GM23338 (cell line): ENCODE data around the gene LUC7L2. TPM values are rescaled to one million over a fixed set of nuclear protein-coding genes. Genes with fewer than 3 reads are reported as not detected.

Experiments used
- ATAC-seq: fragments of 200-7000 bp; cut with Tn5 transposase; 3 replicates; pipeline ENCODE4 v1.9.1; 2020
- DNase-seq: peaks from one replicate; pipeline ENCODE4 v3.0.0-alpha.2; 2015; ENCODE audit warnings: low spot score
- H2AFZ ChIP-seq: fragments of 200-600 bp; sonication (generic); 2 replicates; pipeline ENCODE4 v1.8.0; 2016; ENCODE audit warnings: antibody characterized with exemption, mild to moderate bottlenecking, moderate library complexity
- H3F3A ChIP-seq: fragments of 200-600 bp; sonication (generic); replicated peaks from 2 replicates; pipeline ENCODE4 v1.8.0; 2017; ENCODE audit warnings: antibody characterized with exemption, mixed run types, low read depth
- H3K27ac ChIP-seq: fragments of 200-600 bp; sonication (generic); 2 replicates; pipeline ENCODE4 v1.6.1; 2016; ENCODE audit warnings: low read depth
- H3K27me3 ChIP-seq: fragments of 200-600 bp; sonication (generic); 2 replicates; pipeline ENCODE4 v1.8.0; 2016; ENCODE audit warnings: mild to moderate bottlenecking, mixed run types, moderate library complexity; ENCODE audit not compliant: insufficient read depth
- H3K36me3 ChIP-seq: fragments of 200-600 bp; sonication (generic); 2 replicates; pipeline ENCODE4 v1.8.0; 2016; ENCODE audit warnings: mild to moderate bottlenecking; ENCODE audit not compliant: insufficient read depth
- H3K4me1 ChIP-seq: fragments of 200-600 bp; sonication (generic); 2 replicates; pipeline ENCODE4 v1.8.0; 2016; ENCODE audit warnings: mild to moderate bottlenecking, moderate library complexity; ENCODE audit not compliant: insufficient read depth
- H3K4me2 ChIP-seq: fragments of 200-600 bp; sonication (generic); 2 replicates; pipeline ENCODE4 v1.7.1; 2017; ENCODE audit warnings: mixed run types
- H3K4me3 ChIP-seq: fragments of 200-600 bp; sonication (generic); 2 replicates; pipeline ENCODE4 v1.6.1; 2016; ENCODE audit warnings: mixed run types
- H3K79me2 ChIP-seq: fragments of 200-600 bp; sonication (generic); replicated peaks from 2 replicates; pipeline ENCODE4 v1.8.0; 2017; ENCODE audit warnings: mild to moderate bottlenecking; ENCODE audit not compliant: insufficient read depth
- H3K9me2 ChIP-seq: fragments of 200-600 bp; sonication (generic); 2 replicates; pipeline ENCODE4 v1.8.0; 2017; ENCODE audit not compliant: insufficient read depth
- H4K20me1 ChIP-seq: fragments of 200-600 bp; sonication (generic); replicated peaks from 2 replicates; pipeline ENCODE4 v1.8.0; 2017; ENCODE audit warnings: mild to moderate bottlenecking; ENCODE audit not compliant: insufficient read depth
- H3K27ac Mint-ChIP-seq: 2 replicates; pipeline ENCODE4 v1.8.0; 2020; ENCODE audit warnings: inconsistent platforms, mild to moderate bottlenecking, moderate library complexity, mixed read lengths
- H3K27me3 Mint-ChIP-seq: 3 replicates; pipeline ENCODE4 v1.8.0; 2022; ENCODE audit warnings: low read depth, mild to moderate bottlenecking, moderate library complexity, mixed read lengths, inconsistent platforms; ENCODE audit not compliant: insufficient read depth, poor library complexity
- H3K36me3 Mint-ChIP-seq: 3 replicates; pipeline ENCODE4 v1.8.0; 2021; ENCODE audit warnings: low read depth, mild to moderate bottlenecking, inconsistent platforms, moderate library complexity, mixed read lengths
- H3K4me1 Mint-ChIP-seq: 3 replicates; pipeline ENCODE4 v1.8.0; 2020; ENCODE audit warnings: mild to moderate bottlenecking, inconsistent platforms, mixed read lengths
- H3K4me3 Mint-ChIP-seq: 3 replicates; pipeline ENCODE4 v1.8.0; 2021; ENCODE audit warnings: moderate library complexity, mild to moderate bottlenecking, inconsistent platforms, mixed read lengths
- H3K9me3 Mint-ChIP-seq: 3 replicates; pipeline ENCODE4 v1.8.0; 2020; ENCODE audit warnings: moderate library complexity, mild to moderate bottlenecking, inconsistent platforms, mixed read lengths
- CREB1 ChIP-seq: fragments of 250-450 bp; sonication (Bioruptor Pico); IDR thresholded peaks from 2 replicates; pipeline ENCODE4 v1.5.0; 2020; ENCODE audit warnings: low read depth, mild to moderate bottlenecking, moderate library complexity
- EZH2 ChIP-seq: fragments of 200-600 bp; sonication (generic); IDR thresholded peaks from one replicate; pipeline ENCODE4 v1.8.0; 2017; ENCODE audit warnings: antibody characterized with exemption, mild to moderate bottlenecking, low read depth; ENCODE audit not compliant: unreplicated experiment
- EZH2phosphoT487 ChIP-seq: fragments of 200-600 bp; sonication (generic); IDR thresholded peaks from one replicate; pipeline ENCODE4 v1.8.1; 2018; ENCODE audit warnings: antibody characterized with exemption; ENCODE audit not compliant: unreplicated experiment
- JUNB ChIP-seq: IDR thresholded peaks from one replicate; pipeline ENCODE4 v1.6.1; 2016; ENCODE audit warnings: antibody characterized with exemption; ENCODE audit not compliant: unreplicated experiment
- NANOG ChIP-seq: IDR thresholded peaks from 2 replicates; pipeline ENCODE4 v1.6.1; 2016; ENCODE audit warnings: antibody characterized with exemption, borderline replicate concordance
- POLR2AphosphoS5 ChIP-seq: IDR thresholded peaks from 2 replicates; pipeline ENCODE4 v1.6.1; 2016; ENCODE audit warnings: antibody characterized with exemption, low read depth
- STAT1 ChIP-seq: IDR thresholded peaks from one replicate; pipeline ENCODE4 v1.6.1; 2016; ENCODE audit warnings: antibody characterized with exemption; ENCODE audit not compliant: unreplicated experiment
- ZNF114 ChIP-seq: fragments of 250-450 bp; sonication (Bioruptor Pico); IDR thresholded peaks from 2 replicates; pipeline ENCODE4 v1.5.0; 2020; ENCODE audit warnings: mild to moderate bottlenecking, moderate library complexity
- ZNF331 ChIP-seq: fragments of 250-450 bp; sonication (Bioruptor Pico); IDR thresholded peaks from 2 replicates; pipeline ENCODE4 v1.5.0; 2020; ENCODE audit warnings: low read depth, mild to moderate bottlenecking, moderate library complexity
- polyA plus RNA-seq: library from polyadenylated mRNA; unstranded; fragments of >200 nt; fragmentation: Nextera tagmentation; extraction: Ambion mirVana; gene quantifications from 2 replicates; pipeline ENCODE4 v1.2.1, GENCODE V29; 2016
- total RNA-seq: library from RNA; depleted of rRNA; stranded (reverse); fragments of >200 nt; shearing (Covaris generic); gene quantifications from 2 replicates; pipeline ENCODE4 v1.2.3, GENCODE V29; 2014
- TF ChIP-seq, protein P1 (sequence below): fragments of 250-450 bp; sonication (Bioruptor Pico); IDR thresholded peaks from 2 replicates; pipeline ENCODE4 v1.5.0; 2020; ENCODE audit warnings: mild to moderate bottlenecking, moderate library complexity
- TF ChIP-seq, protein P2 (sequence below), 2 experiments: fragments of 200-600 bp in 1 of 2; sonication (generic) in 1 of 2; conservative IDR thresholded peaks; 2 replicates each; pipeline versions ENCODE4 v1.5.1 to v1.6.1; 2016 to 2017; ENCODE audit warnings: antibody characterized with exemption in 2 of 2, low read depth in 2 of 2, mild to moderate bottlenecking in 2 of 2, moderate library complexity in 1 of 2
- TF ChIP-seq, protein P3 (sequence below): IDR thresholded peaks from one replicate; pipeline ENCODE4 v1.6.1; 2018; ENCODE audit warnings: antibody characterized with exemption; ENCODE audit not compliant: unreplicated experiment
- TF ChIP-seq, protein P4 (sequence below): IDR thresholded peaks from 2 replicates; pipeline ENCODE4 v1.6.1; 2016; ENCODE audit warnings: antibody characterized with exemption

The LUC7L2 gene
- total and polyA plus RNA-seq, 2 experiments from 2014 or later, result 40.3 to 57.3 TPM

DNA sequence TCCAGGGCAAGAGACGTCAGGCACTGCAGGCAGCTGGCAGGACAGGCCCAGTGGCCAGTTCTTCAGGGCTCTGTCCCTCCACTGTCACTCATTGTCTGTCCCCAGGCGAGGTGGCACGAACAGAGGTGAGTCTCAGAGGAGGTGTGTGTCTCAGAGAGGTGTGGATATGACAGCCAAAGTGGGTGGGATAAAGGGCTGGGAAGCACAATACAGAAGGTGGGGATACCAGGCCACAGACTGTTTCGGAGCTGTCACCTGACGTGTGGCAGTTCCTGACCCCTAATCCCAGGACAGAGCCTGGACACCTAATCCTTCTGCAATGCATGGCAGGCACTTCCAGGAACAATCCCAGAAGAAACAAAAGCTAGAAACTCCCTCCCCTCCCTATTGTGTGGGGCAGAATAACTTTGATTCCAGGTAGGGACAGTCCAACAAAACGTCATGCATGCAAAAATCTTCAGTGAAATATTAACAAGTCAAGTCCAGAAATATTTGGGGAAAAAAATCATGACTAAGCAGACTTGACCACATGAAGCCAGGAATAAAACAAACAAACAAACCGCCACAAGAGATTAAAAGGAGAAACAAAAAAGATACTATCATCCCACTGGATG lies 112.2 kb downstream of the LUC7L2 start:
- no peak for TF ChIP-seq POLR2AphosphoS5
- TF ChIP-seq ZNF331 (CRISPR knock-in tag), result no peak
- TF ChIP-seq, protein P1, sequence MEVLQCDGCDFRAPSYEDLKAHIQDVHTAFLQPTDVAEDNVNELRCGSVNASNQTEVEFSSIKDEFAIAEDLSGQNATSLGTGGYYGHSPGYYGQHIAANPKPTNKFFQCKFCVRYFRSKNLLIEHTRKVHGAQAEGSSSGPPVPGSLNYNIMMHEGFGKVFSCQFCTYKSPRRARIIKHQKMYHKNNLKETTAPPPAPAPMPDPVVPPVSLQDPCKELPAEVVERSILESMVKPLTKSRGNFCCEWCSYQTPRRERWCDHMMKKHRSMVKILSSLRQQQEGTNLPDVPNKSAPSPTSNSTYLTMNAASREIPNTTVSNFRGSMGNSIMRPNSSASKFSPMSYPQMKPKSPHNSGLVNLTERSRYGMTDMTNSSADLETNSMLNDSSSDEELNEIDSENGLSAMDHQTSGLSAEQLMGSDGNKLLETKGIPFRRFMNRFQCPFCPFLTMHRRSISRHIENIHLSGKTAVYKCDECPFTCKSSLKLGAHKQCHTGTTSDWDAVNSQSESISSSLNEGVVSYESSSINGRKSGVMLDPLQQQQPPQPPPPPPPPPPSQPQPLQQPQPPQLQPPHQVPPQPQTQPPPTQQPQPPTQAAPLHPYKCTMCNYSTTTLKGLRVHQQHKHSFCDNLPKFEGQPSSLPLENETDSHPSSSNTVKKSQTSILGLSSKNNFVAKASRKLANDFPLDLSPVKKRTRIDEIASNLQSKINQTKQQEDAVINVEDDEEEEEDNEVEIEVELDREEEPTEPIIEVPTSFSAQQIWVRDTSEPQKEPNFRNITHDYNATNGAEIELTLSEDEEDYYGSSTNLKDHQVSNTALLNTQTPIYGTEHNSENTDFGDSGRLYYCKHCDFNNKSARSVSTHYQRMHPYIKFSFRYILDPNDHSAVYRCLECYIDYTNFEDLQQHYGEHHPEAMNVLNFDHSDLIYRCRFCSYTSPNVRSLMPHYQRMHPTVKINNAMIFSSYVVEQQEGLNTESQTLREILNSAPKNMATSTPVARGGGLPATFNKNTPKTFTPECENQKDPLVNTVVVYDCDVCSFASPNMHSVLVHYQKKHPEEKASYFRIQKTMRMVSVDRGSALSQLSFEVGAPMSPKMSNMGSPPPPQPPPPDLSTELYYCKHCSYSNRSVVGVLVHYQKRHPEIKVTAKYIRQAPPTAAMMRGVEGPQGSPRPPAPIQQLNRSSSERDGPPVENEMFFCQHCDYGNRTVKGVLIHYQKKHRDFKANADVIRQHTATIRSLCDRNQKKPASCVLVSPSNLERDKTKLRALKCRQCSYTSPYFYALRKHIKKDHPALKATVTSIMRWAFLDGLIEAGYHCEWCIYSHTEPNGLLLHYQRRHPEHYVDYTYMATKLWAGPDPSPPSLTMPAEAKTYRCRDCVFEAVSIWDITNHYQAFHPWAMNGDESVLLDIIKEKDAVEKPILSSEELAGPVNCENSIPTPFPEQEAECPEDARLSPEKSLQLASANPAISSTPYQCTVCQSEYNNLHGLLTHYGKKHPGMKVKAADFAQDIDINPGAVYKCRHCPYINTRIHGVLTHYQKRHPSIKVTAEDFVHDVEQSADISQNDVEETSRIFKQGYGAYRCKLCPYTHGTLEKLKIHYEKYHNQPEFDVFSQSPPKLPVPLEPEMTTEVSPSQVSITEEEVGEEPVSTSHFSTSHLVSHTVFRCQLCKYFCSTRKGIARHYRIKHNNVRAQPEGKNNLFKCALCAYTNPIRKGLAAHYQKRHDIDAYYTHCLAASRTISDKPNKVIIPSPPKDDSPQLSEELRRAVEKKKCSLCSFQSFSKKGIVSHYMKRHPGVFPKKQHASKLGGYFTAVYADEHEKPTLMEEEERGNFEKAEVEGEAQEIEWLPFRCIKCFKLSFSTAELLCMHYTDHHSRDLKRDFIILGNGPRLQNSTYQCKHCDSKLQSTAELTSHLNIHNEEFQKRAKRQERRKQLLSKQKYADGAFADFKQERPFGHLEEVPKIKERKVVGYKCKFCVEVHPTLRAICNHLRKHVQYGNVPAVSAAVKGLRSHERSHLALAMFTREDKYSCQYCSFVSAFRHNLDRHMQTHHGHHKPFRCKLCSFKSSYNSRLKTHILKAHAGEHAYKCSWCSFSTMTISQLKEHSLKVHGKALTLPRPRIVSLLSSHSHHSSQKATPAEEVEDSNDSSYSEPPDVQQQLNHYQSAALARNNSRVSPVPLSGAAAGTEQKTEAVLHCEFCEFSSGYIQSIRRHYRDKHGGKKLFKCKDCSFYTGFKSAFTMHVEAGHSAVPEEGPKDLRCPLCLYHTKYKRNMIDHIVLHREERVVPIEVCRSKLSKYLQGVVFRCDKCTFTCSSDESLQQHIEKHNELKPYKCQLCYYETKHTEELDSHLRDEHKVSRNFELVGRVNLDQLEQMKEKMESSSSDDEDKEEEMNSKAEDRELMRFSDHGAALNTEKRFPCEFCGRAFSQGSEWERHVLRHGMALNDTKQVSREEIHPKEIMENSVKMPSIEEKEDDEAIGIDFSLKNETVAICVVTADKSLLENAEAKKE (CRISPR knock-in tag), result no peak
- TF ChIP-seq EZH2phosphoT487, result no peak
- TF ChIP-seq JUNB, result no peak
- TF ChIP-seq, protein P2, sequence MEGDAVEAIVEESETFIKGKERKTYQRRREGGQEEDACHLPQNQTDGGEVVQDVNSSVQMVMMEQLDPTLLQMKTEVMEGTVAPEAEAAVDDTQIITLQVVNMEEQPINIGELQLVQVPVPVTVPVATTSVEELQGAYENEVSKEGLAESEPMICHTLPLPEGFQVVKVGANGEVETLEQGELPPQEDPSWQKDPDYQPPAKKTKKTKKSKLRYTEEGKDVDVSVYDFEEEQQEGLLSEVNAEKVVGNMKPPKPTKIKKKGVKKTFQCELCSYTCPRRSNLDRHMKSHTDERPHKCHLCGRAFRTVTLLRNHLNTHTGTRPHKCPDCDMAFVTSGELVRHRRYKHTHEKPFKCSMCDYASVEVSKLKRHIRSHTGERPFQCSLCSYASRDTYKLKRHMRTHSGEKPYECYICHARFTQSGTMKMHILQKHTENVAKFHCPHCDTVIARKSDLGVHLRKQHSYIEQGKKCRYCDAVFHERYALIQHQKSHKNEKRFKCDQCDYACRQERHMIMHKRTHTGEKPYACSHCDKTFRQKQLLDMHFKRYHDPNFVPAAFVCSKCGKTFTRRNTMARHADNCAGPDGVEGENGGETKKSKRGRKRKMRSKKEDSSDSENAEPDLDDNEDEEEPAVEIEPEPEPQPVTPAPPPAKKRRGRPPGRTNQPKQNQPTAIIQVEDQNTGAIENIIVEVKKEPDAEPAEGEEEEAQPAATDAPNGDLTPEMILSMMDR (conservative IDR thresholded peaks at IDR 0.05; ENCODE audit: low read depth in 2 of 2), result no peak
- TF ChIP-seq STAT1, result no peak
- TF ChIP-seq, protein P3, sequence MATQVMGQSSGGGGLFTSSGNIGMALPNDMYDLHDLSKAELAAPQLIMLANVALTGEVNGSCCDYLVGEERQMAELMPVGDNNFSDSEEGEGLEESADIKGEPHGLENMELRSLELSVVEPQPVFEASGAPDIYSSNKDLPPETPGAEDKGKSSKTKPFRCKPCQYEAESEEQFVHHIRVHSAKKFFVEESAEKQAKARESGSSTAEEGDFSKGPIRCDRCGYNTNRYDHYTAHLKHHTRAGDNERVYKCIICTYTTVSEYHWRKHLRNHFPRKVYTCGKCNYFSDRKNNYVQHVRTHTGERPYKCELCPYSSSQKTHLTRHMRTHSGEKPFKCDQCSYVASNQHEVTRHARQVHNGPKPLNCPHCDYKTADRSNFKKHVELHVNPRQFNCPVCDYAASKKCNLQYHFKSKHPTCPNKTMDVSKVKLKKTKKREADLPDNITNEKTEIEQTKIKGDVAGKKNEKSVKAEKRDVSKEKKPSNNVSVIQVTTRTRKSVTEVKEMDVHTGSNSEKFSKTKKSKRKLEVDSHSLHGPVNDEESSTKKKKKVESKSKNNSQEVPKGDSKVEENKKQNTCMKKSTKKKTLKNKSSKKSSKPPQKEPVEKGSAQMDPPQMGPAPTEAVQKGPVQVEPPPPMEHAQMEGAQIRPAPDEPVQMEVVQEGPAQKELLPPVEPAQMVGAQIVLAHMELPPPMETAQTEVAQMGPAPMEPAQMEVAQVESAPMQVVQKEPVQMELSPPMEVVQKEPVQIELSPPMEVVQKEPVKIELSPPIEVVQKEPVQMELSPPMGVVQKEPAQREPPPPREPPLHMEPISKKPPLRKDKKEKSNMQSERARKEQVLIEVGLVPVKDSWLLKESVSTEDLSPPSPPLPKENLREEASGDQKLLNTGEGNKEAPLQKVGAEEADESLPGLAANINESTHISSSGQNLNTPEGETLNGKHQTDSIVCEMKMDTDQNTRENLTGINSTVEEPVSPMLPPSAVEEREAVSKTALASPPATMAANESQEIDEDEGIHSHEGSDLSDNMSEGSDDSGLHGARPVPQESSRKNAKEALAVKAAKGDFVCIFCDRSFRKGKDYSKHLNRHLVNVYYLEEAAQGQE, result no peak
- TF ChIP-seq, protein P4, sequence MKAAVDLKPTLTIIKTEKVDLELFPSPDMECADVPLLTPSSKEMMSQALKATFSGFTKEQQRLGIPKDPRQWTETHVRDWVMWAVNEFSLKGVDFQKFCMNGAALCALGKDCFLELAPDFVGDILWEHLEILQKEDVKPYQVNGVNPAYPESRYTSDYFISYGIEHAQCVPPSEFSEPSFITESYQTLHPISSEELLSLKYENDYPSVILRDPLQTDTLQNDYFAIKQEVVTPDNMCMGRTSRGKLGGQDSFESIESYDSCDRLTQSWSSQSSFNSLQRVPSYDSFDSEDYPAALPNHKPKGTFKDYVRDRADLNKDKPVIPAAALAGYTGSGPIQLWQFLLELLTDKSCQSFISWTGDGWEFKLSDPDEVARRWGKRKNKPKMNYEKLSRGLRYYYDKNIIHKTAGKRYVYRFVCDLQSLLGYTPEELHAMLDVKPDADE, result no peak
- TF ChIP-seq EZH2, result no peak
- no peak for TF ChIP-seq ZNF114 (CRISPR knock-in tag)
- no peak for TF ChIP-seq CREB1 (CRISPR knock-in tag)
- no peak for TF ChIP-seq NANOG
- peaks cover 10% of the 10 kb centered on the region for H4K20me1 ChIP-seq
- no peak overlapping the region for H3K4me2 ChIP-seq
- peaks cover 3% of the 10 kb centered on the region; the same call in 1 of the 2 replicates for H3K79me2 ChIP-seq
- Mint-ChIP-seq H3K9me3 (peaks cover 4% of the 10 kb centered on the region; the same call in 1 of the 3 replicates), H3K27me3 (peaks cover 2% of the 10 kb centered on the region), H3K36me3 (peaks cover 43% of the 10 kb centered on the region), H3K27ac (no peak overlapping the region; the same call in 1 of the 2 replicates), H3K4me3 (no peak overlapping the region), H3K4me1 (peaks cover 15% of the 10 kb centered on the region)
- H3K36me3 ChIP-seq, result peaks cover 5% of the 10 kb centered on the region; the same call in 1 of the 2 replicates
- no peak for ATAC-seq
- H3F3A ChIP-seq, result no peaks in the 10 kb centered on the region
- H3K27ac ChIP-seq, result no peak overlapping the region
- H3K4me1 ChIP-seq, result peaks cover 16% of the 10 kb centered on the region
- no peak overlapping the region for H2AFZ ChIP-seq
- DNase-seq, result no peak
- no peaks in the 10 kb centered on the region for H3K27me3 ChIP-seq
- no peak overlapping the region for H3K4me3 ChIP-seq
- H3K9me2 ChIP-seq, result no peaks in the 10 kb centered on the region
